ENCODE measurements around the gene MDGA2.

- TF ChIP-seq EP300 (IDR thresholded peaks at IDR 0.05) (no peak), CTCF (IDR thresholded peaks at IDR 0.05) (no peak), POLR2AphosphoS5 (IDR thresholded peaks at IDR 0.05) (no peak)
Measured at GRCh38 chr14:47585447-47585846, 90.0 kb downstream of the MDGA2 start.

Measured in upper lobe of left lung (tissue), 4 donors.